HG02571 (cell line): Measurements from ENCODE around the gene GOLGA8A.
"Not testable (repeated sequence)": the region's sequence is repeated elsewhere in the genome, so short reads cannot be mapped to it uniquely, and the experiment has no call there.

Experiments
- ATAC-seq: cut with Tn5 transposase; IDR thresholded peaks from one replicate; pipeline ENCODE4 v1.9.1; 2021; ENCODE audit warnings: mild to moderate bottlenecking, moderate library complexity; ENCODE audit not compliant: unreplicated experiment

Gene GOLGA8A

DNA sequence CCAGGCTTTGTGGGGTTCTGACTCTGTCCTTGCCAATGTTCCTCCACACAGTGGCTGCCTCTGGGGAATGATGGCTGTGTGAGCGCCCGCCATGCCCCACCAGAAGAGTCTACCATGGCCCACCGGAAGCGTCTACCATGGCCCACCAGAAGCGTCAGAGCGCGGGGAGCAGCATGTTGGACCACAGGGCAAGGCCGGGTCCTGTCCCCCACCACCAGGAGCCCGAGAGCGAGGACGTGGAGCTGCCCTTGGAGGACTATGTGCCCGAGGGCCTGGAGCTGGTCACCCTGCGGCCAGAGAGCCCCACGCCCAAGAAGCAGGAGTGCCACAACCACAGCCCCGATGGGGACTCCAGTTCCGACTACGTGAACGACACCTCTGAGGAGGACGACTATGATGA is 28.1 kb downstream of the GOLGA8A start:
- not testable (repeated sequence) for ATAC-seq

DNA sequence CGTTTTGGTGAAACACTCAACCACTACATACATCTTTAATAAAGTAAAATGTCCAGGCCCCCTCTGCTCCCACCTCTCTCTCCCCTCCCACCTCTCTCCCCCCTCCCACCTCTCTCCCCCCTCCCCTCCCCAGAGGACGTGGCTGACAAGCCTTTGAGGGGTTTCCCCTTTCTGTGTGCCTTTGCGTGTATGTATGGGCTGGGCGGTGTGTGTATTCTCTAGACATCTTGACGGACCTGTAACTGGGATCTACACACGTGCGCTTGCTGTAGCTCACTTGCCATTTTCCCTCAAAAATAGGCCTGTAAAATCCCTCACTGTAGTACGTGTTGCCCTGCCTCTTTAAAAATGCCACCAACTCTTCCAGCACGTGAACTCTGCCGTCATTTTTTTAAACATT is 28.6 kb downstream of the GOLGA8A start:
- ATAC-seq: not testable (repeated sequence)

DNA sequence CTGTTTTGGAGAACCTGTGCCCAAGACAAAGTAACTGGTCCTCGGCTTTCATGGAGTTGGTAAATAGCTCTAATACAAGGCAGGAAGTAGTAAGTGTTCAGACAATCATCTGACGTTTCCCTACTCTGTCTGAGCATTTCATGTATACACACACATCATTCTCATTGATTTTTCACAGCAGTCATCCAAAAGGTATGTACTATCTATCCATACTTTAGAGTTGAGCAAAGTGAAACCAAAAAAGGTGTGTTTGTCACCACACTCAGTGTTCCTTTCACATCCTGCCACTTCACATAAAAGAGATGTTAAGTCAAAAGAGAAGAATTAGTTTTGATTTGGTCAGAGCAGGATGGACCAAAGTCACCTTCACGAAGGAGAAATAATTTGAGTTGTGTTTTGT is 33.7 kb downstream of the GOLGA8A start:
- ATAC-seq: not testable (repeated sequence)

DNA sequence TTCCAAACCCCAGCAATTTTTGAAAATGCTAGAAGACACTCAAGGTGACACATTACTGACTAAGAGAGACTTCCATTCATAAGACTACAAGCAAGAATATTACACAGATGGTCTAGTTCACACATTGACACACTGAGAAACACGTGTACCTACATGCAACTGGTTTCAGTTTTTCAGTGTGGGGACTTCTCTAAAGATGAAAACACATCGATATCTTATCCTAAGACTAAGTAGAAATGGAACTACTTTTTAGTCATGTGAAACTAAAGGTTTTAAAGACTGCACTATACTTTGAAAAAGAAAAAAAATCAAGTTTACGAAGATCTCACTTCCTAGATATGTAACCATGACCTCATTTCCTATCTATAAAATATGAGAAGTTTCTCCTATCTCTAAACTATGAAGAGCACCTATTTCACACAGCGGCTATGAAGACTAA is 34.4 kb downstream of the GOLGA8A start:
- ATAC-seq: not testable (repeated sequence)

DNA sequence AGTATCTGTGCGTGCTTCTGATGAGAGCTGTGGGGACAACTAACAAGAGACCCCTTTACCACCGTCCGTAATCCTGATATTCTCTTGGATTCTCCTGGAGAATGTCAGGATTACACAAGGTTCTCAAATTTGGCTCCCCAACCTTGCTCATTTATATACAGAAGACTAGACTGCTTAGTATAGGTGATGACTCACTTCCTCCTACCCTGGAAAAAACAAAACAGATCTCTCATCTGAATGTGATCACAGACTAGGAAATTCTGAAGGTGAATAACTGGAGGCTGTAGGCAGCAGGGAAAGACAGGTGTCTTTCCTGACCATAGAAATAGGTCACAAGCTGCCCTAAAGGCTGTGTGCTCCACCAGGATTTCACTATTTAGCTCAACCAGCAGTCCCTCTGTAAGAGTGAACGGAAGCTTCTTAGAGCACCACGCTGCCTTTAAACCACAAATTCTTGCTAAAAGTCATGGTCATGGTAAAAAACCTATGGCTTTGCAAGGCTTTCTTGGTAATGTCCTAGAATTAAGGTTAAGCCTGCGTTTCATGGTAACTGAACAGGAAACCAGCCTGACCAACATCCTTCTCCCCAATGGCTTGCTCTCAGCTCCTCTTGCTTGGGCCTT is 39.9 kb downstream of the GOLGA8A start:
- not testable (repeated sequence) for ATAC-seq

DNA sequence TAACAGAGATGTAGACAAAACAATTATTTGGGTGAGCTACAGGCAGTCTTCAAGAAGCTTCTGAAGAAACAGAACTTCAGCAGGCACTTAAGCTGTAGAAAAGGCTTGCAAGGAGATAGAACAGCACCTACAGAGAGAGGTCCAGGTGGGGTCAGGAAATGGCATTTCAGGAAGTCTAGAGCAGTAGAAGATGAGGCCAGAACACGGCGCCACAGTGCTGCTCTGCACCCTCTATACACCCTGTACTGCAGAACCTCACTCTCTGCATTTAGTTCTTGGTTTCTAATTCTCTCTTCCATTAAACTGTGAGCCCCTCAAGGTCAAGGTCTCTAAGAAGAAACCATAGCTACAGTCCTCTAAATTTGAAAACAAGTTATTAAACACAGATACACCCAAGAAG is 44.6 kb downstream of the GOLGA8A start:
- not testable (repeated sequence) for ATAC-seq

DNA sequence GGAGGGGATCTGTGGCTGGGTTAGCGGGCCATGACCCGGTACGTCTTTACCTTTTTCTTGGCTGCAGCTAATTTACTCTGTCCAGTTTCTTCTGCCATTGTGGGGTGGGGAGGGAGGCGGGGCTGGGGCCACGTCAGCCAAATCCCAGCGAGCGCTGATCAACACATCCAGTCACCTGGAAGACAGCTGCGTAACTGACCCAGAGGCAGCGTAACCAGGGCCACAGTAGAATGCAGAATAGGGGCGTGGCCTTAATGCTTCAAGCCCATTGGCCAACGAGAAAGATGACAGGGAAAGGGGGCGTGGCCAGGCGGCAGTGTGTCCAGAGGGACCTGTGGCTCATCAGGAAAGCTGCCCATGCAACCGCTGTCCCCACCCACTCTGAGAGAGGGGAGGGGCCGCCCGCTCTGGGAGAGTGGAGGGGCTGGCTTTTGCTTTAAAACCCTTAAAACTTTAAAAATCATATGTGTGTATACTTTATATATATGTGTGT is 48.0 kb downstream of the GOLGA8A start:
- not testable (repeated sequence) for ATAC-seq
